Activated B cell treated with CpG ODN at 0.5 μM for 24 hours (primary cell): ENCODE results near the gene ENOX1. TPM values are rescaled to one million over a fixed set of nuclear protein-coding genes. Genes with fewer than 3 reads are reported as not detected.
"Not testable (repeated sequence)": the region's sequence is repeated elsewhere in the genome, so short reads cannot be mapped to it uniquely, and the experiment has no call there.

ENCODE experiments used
- ATAC-seq: fragments of 200-7000 bp; cut with Tn5 transposase; one replicate; pipeline ENCODE4 v1.10.0; 2021; ENCODE audit warnings: low read depth, mild to moderate bottlenecking, moderate library complexity
- CTCF ChIA-PET: fragments of 350-600 bp; sonication (Branson Sonifier 250); formaldehyde crosslinking; loops from one replicate; lab custom pipeline; 2021; ENCODE audit warnings: antibody characterized with exemption; lab: Charles Lee
- POLR2A ChIA-PET: fragments of 350-600 bp; sonication (Branson Sonifier 250); formaldehyde crosslinking; loops from one replicate; lab custom pipeline; 2021; ENCODE audit warnings: antibody characterized with exemption; lab: Charles Lee
- DNase-seq: peaks from one replicate; pipeline ENCODE4 v3.0.0; 2022
- H3K27ac Mint-ChIP-seq: one replicate; pipeline ENCODE4 v1.8.0; 2020; ENCODE audit warnings: mixed read lengths
- H3K27me3 Mint-ChIP-seq: one replicate; pipeline ENCODE4 v1.8.0; 2021; ENCODE audit warnings: mixed read lengths
- H3K36me3 Mint-ChIP-seq: one replicate; pipeline ENCODE4 v1.8.0; 2021; ENCODE audit warnings: low read depth, mixed read lengths
- H3K4me1 Mint-ChIP-seq: one replicate; pipeline ENCODE4 v1.8.0; 2021; ENCODE audit warnings: mixed read lengths
- H3K4me3 Mint-ChIP-seq: one replicate; pipeline ENCODE4 v1.8.0; 2020; ENCODE audit warnings: mild to moderate bottlenecking, mixed read lengths
- H3K9me3 Mint-ChIP-seq: one replicate; pipeline ENCODE4 v1.8.0; 2020; ENCODE audit warnings: mixed read lengths
- intact Hi-C: fragments of 100-400 bp; cut with micrococcal nuclease; formaldehyde crosslinking; loops from one replicate; pipeline ENCODE4 v1.15.1; 2024
- total RNA-seq: library from RNA; stranded (reverse); gene quantifications from 2 replicates; pipeline ENCODE4 v1.2.3, GENCODE V29; 2022
- TF ChIP-seq, protein P1 (sequence below): fragments of 200-600 bp; IDR thresholded peaks from one replicate; pipeline ENCODE4 v1.8.0; 2022; ENCODE audit warnings: antibody characterized with exemption, mild to moderate bottlenecking

ENOX1 gene
- total RNA-seq, result not detected in 2 replicates

DNA sequence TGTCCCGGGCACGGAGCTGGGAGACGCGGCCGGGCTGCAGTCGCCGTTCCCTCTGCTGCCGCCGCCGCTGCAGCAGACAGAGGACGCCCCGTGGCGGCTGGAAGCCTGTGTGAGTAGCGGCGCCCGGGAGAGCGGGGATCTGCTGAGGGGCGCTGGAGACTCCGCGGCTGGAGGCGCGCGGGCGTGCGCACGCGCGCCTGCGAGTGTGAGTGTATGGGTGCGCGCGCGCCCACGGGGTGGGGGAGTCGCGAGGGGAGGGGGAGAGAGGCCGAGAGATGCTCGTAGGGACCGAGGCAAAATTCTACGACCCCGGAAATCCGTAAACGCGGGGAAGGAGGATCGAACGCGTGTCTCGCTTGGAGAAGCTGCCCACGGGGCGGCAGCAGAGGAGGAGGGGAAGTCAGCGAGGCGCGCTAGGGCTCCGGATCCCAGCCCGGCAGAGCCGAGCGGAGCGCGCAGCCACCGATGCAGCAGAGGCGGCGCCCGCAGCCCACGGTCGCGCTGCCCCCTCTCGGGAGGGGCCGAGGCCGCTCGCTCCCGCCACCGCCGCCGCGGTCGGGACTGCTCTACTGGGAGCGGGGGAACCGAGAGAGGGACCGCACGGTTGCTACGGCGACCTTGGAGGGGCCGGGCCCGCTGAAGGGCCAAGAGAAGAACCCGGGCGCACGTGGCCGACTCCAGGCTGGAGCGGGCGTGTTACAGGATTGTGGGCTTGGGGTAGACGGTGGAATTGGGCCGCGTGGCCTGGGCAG, at the start of gene ENOX1:
TSS of gene ENOX1 (minus strand) at position 207 of the 752 bp plus-strand sequence.
- Mint-ChIP-seq H3K27ac (no peak within 1 kb of the TSS), H3K4me1 (peaks cover 16% of the 10 kb centered on the region), H3K36me3 (no peaks in the 10 kb centered on the region), H3K4me3 (peak within 1 kb of the TSS; percentile 79), H3K27me3 (peaks cover 32% of the 10 kb centered on the region), H3K9me3 (no peaks in the 10 kb centered on the region)
- ChIA-PET POLR2A (no interaction called here), CTCF (no interaction called here)
- TF ChIP-seq, protein P1, sequence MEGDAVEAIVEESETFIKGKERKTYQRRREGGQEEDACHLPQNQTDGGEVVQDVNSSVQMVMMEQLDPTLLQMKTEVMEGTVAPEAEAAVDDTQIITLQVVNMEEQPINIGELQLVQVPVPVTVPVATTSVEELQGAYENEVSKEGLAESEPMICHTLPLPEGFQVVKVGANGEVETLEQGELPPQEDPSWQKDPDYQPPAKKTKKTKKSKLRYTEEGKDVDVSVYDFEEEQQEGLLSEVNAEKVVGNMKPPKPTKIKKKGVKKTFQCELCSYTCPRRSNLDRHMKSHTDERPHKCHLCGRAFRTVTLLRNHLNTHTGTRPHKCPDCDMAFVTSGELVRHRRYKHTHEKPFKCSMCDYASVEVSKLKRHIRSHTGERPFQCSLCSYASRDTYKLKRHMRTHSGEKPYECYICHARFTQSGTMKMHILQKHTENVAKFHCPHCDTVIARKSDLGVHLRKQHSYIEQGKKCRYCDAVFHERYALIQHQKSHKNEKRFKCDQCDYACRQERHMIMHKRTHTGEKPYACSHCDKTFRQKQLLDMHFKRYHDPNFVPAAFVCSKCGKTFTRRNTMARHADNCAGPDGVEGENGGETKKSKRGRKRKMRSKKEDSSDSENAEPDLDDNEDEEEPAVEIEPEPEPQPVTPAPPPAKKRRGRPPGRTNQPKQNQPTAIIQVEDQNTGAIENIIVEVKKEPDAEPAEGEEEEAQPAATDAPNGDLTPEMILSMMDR, result no peak
- intact Hi-C loops, result loop anchor here (5.0 kb wide), 1 partner anchor 700 kb away; no protein-coding TSS in a partner anchor
- DNase-seq (peak; percentile 19), ATAC-seq (peak; percentile 39)

DNA sequence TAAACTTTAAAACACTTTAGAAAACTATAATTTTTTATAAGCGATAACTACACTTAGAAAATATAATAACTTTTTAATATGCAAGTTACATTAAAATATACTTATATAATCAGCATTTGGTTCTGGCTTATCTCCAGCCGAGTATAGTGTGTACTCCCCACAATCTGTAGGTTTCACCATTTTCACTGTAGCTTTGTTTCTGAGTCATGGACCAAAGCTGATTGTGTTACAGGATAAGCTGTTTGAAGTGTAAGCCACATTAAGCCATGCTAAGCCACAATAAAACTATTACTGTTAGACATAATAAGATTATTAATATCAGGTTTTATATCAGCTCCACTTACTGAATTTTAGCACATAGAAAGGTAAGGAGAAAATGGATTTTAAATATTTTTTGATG, 48.9 kb upstream of the ENOX1 start:
- Mint-ChIP-seq H3K4me1 (no peaks in the 10 kb centered on the region), H3K27me3 (no peaks in the 10 kb centered on the region), H3K9me3 (no peaks in the 10 kb centered on the region), H3K4me3 (no peak overlapping the region), H3K36me3 (no peaks in the 10 kb centered on the region), H3K27ac (no peak overlapping the region)
- intact Hi-C loops, result no loop called here
- CTCF ChIA-PET, result no interaction called here
- TF ChIP-seq, protein P1, result no peak
- POLR2A ChIA-PET, result no interaction called here
- no peak for DNase-seq
- no peak for ATAC-seq

DNA sequence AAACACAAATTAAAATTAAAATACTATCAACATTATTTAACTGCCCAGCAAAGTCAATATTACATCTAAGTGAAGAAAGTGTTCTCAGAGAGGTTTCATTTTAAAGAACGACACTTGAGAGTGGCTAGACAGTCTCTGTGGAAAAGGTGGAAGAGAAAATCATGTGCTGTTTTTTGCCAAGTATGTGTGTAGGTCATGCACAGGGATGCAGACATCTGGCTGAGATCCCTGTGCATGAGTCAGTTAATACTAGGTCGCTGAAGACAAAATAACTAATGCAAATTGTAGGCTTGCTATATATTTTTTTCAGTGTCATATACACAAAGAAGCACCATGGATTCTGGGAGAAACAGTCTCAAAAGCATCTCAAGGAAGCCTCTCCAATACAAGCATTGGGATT, 44.3 kb upstream of the ENOX1 start:
- intact Hi-C loops, result no loop called here
- Mint-ChIP-seq H3K4me3 (no peak overlapping the region), H3K27ac (no peak overlapping the region), H3K27me3 (no peaks in the 10 kb centered on the region), H3K4me1 (no peaks in the 10 kb centered on the region), H3K36me3 (no peaks in the 10 kb centered on the region), H3K9me3 (no peaks in the 10 kb centered on the region)
- ChIA-PET POLR2A (no interaction called here), CTCF (no interaction called here)
- TF ChIP-seq, protein P1, result no peak
- no peak for ATAC-seq
- DNase-seq, result no peak

DNA sequence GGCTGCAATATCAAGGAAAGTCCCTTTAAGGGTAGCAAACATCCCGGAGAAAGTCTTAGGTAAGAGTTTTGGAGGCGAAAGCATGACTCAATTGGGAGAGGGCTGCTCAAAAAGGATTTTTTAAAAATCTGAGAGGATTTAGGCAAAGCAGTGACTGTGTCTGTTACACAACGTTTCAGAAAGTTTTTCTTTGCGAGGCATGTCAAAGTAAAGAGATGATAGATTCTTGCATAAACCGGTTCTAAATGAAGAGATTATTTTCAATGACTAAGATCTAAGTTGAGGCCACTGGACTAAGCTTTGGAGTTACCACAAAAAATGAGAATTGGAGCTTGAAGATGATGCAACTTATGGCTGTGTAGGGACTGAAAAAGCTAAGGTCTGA, 43.7 kb upstream of the ENOX1 start:
- H3K36me3 Mint-ChIP-seq, result no peaks in the 10 kb centered on the region
- H3K4me3 Mint-ChIP-seq, result no peak overlapping the region
- ChIA-PET CTCF (no interaction called here), POLR2A (no interaction called here)
- no peaks in the 10 kb centered on the region for H3K4me1 Mint-ChIP-seq
- no peaks in the 10 kb centered on the region for H3K27me3 Mint-ChIP-seq
- no peak for ATAC-seq
- intact Hi-C loops, result no loop called here
- TF ChIP-seq, protein P1, result no peak
- DNase-seq, result no peak
- no peak overlapping the region for H3K27ac Mint-ChIP-seq
- no peaks in the 10 kb centered on the region for H3K9me3 Mint-ChIP-seq

DNA sequence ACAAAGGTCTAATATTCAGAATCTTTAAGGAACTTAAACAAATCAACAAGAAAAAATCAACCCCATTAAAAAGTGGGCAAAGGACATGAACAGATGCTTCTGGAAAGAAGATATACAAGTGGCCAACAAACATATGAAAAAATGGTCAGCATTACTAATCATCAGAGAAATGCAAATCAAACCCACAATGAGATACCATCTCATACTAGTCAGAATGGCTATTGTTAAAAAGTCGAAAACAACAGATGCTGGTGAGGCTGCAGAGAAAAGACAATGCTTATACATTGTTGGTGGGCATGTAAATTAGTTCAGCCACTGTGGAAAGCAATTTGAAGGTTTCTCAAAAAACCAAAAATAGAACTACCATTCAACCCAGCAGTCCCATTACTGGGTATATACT, 37.9 kb upstream of the ENOX1 start:
- DNase-seq, H3K4me1 Mint-ChIP-seq, H3K9me3 Mint-ChIP-seq, CTCF ChIA-PET, H3K4me3 Mint-ChIP-seq, POLR2A ChIA-PET, H3K27me3 Mint-ChIP-seq, ATAC-seq, intact Hi-C loops, H3K36me3 Mint-ChIP-seq, H3K27ac Mint-ChIP-seq: not testable (repeated sequence)
